Measurements from ENCODE around the gene CWC27.

Gene CWC27

GRCh38 chr5:65047948-65048690 lies 279.4 kb downstream of the CWC27 start:
- TF ChIP-seq, protein P1, sequence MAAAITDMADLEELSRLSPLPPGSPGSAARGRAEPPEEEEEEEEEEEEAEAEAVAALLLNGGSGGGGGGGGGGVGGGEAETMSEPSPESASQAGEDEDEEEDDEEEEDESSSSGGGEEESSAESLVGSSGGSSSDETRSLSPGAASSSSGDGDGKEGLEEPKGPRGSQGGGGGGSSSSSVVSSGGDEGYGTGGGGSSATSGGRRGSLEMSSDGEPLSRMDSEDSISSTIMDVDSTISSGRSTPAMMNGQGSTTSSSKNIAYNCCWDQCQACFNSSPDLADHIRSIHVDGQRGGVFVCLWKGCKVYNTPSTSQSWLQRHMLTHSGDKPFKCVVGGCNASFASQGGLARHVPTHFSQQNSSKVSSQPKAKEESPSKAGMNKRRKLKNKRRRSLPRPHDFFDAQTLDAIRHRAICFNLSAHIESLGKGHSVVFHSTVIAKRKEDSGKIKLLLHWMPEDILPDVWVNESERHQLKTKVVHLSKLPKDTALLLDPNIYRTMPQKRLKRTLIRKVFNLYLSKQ (tag by site-specific recombination; IDR thresholded peaks at IDR 0.05; ENCODE audit: borderline replicate concordance), result no peak
- no peak for TF ChIP-seq ZNF18 (tag by site-specific recombination; IDR thresholded peaks at IDR 0.05)
- no peak for TF ChIP-seq PRDM6 (tag by site-specific recombination; IDR thresholded peaks at IDR 0.05)
- TF ChIP-seq ZNF704 (tag by site-specific recombination; IDR thresholded peaks at IDR 0.05), result no peak
- no peak for TF ChIP-seq ZNF747 (tag by site-specific recombination; IDR thresholded peaks at IDR 0.05)
- no peak for TF ChIP-seq ZBTB20 (tag by site-specific recombination; IDR thresholded peaks at IDR 0.05)
- H3K4me3 ChIP-seq (ENCODE audit: low read depth, low read length), result no peak overlapping the region
- no peaks in the 10 kb centered on the region for H3K36me3 ChIP-seq (ENCODE audit: control insufficient read depth in 2 of 2, insufficient read depth in 1 of 2, low read length in 2 of 2)
- no peaks in the 10 kb centered on the region for H3K4me1 ChIP-seq (ENCODE audit: control insufficient read depth, insufficient read depth, low read length)
- no peak overlapping the region for H3K27ac ChIP-seq (ENCODE audit: extremely low read depth, low read depth, low read length)
- ChIA-PET CTCF (interaction anchor here (1.1 to 3.0 kb wide), 5 partner anchors 9 to 20 kb away, joined by 4 to 9 read pairs (median 8); no protein-coding TSS in a partner anchor), POLR2A (no interaction called here)
- H3K9me3 ChIP-seq (ENCODE audit: control insufficient read depth, insufficient read depth, low read depth, low read length), result no peaks in the 10 kb centered on the region

DNA sequence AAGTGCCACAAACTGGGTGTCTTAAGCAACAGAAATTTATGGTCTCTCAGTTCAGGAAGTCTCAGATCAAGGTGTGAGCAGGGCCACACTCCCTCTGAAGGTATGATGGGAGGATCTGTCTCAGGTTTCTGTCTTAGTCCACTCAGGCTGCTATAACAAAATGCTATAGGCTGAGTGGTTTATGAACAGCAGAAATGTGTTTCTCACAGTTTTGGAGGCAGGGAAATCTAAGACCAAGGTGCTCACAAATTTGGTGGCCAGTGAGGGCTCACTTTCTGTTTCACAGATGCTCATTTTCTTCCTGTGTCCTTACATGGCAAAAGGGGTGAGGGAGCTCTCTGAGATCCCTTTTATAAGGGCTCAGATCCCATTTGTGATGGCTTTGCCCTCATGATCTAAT lies 281.4 kb downstream of the CWC27 start:
- H3K9me3 ChIP-seq (ENCODE audit: control insufficient read depth, insufficient read depth, low read depth, low read length), result no peaks in the 10 kb centered on the region
- H3K4me3 ChIP-seq (ENCODE audit: low read depth, low read length), result no peak overlapping the region
- no peaks in the 10 kb centered on the region for H3K36me3 ChIP-seq (ENCODE audit: control insufficient read depth in 2 of 2, insufficient read depth in 1 of 2, low read length in 2 of 2)
- ChIA-PET POLR2A (no interaction called here), CTCF (interaction anchor here (1.6 to 1.7 kb wide), 2 partner anchors 12 to 13 kb away, joined by 6 to 9 read pairs; no protein-coding TSS in a partner anchor)
- no peak overlapping the region for H3K27ac ChIP-seq (ENCODE audit: extremely low read depth, low read depth, low read length)
- H3K4me1 ChIP-seq (ENCODE audit: control insufficient read depth, insufficient read depth, low read length), result no peaks in the 10 kb centered on the region
- TF ChIP-seq SETDB1 (IDR thresholded peaks at IDR 0.05; ENCODE audit: insufficient read length, low read length), result no peak
- no peak for TF ChIP-seq PRDM6 (tag by site-specific recombination; IDR thresholded peaks at IDR 0.05)
- TF ChIP-seq ZNF311 (tag by site-specific recombination; IDR thresholded peaks at IDR 0.05; ENCODE audit: borderline replicate concordance), result no peak
- TF ChIP-seq ZIC2 (tag by site-specific recombination; IDR thresholded peaks at IDR 0.05), result no peak
- TF ChIP-seq ZNF433 (tag by site-specific recombination; IDR thresholded peaks at IDR 0.05; ENCODE audit: low read depth), result no peak
- TF ChIP-seq TCF7L2 (IDR thresholded peaks at IDR 0.05; ENCODE audit: borderline replicate concordance, low read depth, low read length), result no peak
- TF ChIP-seq, protein P2, sequence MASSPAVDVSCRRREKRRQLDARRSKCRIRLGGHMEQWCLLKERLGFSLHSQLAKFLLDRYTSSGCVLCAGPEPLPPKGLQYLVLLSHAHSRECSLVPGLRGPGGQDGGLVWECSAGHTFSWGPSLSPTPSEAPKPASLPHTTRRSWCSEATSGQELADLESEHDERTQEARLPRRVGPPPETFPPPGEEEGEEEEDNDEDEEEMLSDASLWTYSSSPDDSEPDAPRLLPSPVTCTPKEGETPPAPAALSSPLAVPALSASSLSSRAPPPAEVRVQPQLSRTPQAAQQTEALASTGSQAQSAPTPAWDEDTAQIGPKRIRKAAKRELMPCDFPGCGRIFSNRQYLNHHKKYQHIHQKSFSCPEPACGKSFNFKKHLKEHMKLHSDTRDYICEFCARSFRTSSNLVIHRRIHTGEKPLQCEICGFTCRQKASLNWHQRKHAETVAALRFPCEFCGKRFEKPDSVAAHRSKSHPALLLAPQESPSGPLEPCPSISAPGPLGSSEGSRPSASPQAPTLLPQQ (tag by site-specific recombination; IDR thresholded peaks at IDR 0.05), result no peak
- no peak for TF ChIP-seq ZBTB17 (tag by site-specific recombination; IDR thresholded peaks at IDR 0.05)
- no peak for TF ChIP-seq ZNF48 (tag by site-specific recombination; IDR thresholded peaks at IDR 0.05)
- no peak for TF ChIP-seq ZNF23 (tag by site-specific recombination; IDR thresholded peaks at IDR 0.05; ENCODE audit: borderline replicate concordance)
- TF ChIP-seq, protein P3, sequence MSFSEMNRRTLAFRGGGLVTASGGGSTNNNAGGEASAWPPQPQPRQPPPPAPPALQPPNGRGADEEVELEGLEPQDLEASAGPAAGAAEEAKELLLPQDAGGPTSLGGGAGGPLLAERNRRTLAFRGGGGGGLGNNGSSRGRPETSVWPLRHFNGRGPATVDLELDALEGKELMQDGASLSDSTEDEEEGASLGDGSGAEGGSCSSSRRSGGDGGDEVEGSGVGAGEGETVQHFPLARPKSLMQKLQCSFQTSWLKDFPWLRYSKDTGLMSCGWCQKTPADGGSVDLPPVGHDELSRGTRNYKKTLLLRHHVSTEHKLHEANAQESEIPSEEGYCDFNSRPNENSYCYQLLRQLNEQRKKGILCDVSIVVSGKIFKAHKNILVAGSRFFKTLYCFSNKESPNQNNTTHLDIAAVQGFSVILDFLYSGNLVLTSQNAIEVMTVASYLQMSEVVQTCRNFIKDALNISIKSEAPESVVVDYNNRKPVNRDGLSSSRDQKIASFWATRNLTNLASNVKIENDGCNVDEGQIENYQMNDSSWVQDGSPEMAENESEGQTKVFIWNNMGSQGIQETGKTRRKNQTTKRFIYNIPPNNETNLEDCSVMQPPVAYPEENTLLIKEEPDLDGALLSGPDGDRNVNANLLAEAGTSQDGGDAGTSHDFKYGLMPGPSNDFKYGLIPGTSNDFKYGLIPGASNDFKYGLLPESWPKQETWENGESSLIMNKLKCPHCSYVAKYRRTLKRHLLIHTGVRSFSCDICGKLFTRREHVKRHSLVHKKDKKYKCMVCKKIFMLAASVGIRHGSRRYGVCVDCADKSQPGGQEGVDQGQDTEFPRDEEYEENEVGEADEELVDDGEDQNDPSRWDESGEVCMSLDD (tag by site-specific recombination; IDR thresholded peaks at IDR 0.05), result no peak
- TF ChIP-seq ZNF548 (tag by site-specific recombination; IDR thresholded peaks at IDR 0.05), result no peak
- TF ChIP-seq ZNF660 (tag by site-specific recombination; IDR thresholded peaks at IDR 0.05), result no peak
- no peak for TF ChIP-seq HOXD13 (CRISPR knock-in tag; IDR thresholded peaks at IDR 0.05; ENCODE audit: borderline replicate concordance)
